OCI-LY3 (cell line): ENCODE measurements around the gene ITGA3.

Source experiments
- CTCF ChIP-seq: fragments of 200-600, 300-600 bp; sonication (generic); IDR thresholded peaks from 2 replicates; pipeline ENCODE4 v1.5.1; 2014; ENCODE audit warnings: antibody characterized with exemption, low read length, low read depth
- EZH2phosphoT487 ChIP-seq: fragments of 200-600 bp; shearing (Covaris generic); IDR thresholded peaks from 2 replicates; pipeline ENCODE4 v1.6.1; 2018; ENCODE audit warnings: antibody characterized with exemption, mixed run types, low read depth

GRCh38 chr17:50071692-50072091 lies 15.8 kb downstream of the ITGA3 start:
- TF ChIP-seq EZH2phosphoT487 (no peak), CTCF (no peak)
